Amygdala (tissue), 56 donors: Measurements from ENCODE around the gene LMBRD2.

ENCODE experiments used
- DNase-seq, 56 donors: peaks; one replicate each; lab custom pipeline; 2025; lab: John Stamatoyannopoulos, UW

The LMBRD2 gene

DNA sequence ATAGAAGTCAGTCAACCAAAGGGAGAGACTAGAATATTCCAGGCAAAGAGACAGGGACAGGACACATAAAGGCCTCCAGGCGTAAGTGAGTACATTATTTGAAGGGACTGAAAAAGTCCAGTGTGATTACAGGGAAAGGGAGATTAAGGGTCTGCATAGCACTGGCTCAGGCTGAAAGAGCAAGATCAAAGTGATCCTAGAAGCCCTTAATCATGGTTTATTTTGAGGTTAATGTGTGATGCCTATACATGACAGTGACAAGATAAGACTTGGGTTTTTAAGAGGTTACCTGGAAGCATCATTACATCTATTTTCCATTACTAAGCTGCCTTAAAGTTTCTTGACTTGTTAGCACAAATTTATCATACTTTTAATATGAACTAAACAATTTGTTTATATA lies 25.8 kb downstream of the LMBRD2 start:
- no peak for DNase-seq

GRCh38 chr5:36111238-36111637 lies 40.4 kb downstream of the LMBRD2 start:
- DNase-seq = no peak

DNA sequence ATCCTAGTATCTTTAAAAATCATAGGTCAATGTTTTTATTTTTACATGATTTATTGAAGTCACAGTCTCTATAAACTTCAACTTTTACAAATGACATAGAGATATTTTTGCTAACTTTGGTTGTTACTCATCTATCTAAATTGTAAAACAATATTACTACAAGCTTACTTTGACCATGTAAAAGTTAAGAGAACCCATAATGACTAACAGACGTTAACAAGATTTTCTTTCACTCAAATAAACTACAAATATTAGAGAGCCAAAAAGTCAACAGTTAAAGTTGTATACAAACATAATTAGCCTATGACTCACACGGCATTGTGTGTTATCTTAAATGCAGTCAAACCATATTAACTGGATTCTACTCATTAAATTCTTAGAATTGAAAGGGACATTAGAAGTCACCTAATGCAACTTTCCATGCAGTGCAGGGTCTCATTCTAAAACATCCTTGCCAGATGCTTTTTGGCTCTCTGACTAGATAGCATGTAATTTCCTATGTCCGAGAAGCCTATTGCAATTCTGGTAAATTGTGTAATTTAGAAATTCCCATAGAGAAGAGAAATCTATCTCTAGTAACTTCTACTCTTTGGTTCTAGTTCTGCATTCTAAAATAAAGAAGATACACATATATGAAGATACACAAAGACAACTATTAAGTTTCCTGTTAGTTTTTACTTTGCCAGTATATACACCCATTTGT lies 42.8 kb downstream of the LMBRD2 start:
- no peak for DNase-seq

- no peak for DNase-seq
These were observed 45.9 kb downstream of the LMBRD2 start for GRCh38 chr5:36105819-36106218.

DNA sequence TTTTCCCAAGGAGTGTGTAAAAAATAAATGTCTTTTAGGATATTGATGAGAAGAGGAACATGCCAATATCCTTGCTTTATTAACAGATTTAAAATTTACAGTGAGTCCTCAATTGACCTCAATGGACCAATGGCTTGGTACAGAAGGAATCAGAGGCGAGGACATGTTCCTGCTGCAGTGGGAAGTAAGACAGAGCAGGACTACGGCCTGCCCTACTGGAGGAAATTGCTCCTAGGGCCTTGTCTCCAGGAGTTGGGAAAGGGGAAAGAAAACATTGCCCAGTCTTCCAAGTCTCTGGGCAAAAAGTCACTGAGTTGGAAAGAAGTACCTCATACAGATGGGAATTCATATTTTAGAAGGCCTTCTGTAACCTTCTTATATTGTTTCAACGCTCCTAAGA lies 51.9 kb downstream of the LMBRD2 start:
- no peak for DNase-seq

DNA sequence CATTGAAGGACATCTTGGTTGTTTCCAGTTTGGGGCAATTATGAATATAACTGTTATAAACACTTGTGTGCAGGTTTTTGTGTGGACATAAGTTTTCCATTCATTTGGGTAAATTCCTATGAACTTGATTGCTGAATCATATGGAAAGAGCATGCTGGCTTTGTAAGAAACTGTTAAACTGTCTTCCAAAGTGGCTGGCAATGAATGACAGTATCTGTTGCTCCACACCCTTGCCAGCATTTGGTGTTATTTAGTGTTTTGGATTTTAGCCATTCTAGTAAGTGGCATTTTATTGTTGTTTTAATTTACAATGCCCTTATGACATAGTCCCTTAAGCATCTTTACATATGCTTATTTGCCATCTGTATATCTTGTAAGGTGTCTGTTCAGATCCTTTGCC lies 55.2 kb downstream of the LMBRD2 start:
- no peak for DNase-seq

DNA sequence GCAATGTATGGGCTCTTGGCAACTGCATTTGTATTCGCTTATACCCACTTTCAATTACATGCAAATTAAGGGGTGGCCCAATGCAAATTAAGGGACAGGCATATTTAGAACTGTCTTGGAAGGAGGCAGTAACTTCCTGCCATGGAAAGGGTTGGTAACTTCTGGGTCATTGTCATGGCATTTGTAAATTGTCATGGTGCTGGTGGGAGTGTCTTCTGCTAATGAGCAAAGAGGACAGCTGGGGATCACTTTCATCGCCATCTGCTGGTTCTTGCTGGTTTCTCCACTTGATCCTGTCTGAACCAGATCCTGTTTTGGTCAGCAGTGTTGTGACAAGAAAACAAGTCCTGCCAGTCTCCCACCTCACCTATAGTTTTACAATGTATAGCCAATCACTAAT lies 61.7 kb downstream of the LMBRD2 start:
- no peak for DNase-seq

DNA sequence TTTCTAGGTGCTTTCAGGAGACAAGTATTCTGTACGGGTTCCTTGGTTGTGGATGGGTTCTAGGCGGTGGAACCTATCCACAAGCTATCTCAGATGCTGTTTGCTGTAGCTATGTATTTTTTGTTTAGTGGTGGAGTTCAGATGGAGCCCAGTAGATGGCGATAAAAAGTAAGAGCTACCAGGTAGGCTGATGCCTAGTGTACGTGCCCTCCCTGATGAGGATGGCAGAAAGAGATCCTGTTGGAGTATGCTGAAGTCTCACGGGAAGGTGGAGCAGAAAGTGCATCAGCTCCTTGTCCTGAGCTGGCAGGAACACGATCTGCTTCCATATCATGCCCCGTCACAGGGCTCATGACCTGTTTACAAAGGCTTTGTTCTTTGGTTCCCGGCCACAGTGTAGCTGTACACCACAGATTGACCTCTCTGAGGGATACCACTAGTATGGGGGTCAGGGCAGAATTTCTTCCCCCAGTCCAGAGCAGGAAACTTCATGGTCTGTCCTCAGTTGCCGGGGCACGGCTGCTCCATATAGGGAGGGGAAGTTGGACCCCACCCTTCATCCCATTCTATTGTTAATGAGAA lies 72.4 kb downstream of the LMBRD2 start:
- peak in 7 of 56 donors; percentile 5 to 28 (median 15) for DNase-seq

DNA sequence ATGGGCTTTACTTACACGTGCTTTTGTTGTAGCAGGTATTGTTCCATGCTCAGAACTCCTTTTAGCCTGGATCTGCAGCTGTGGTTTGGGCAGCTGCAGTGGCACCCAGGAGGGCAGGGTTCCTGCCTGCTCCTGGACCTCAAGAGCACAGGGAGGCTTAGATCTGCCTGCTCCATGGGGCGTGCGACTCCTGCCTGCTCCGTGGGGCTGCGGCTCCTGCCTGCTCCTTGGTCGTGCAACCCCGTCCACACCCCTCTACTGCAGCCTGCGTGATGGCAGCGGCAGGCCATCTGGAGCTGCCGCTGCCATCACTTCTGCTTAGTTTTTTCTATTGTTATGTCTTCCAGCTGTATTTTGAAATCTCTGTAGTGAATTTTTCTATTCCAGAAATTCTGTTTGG lies 73.3 kb downstream of the LMBRD2 start:
- DNase-seq = no peak

DNA sequence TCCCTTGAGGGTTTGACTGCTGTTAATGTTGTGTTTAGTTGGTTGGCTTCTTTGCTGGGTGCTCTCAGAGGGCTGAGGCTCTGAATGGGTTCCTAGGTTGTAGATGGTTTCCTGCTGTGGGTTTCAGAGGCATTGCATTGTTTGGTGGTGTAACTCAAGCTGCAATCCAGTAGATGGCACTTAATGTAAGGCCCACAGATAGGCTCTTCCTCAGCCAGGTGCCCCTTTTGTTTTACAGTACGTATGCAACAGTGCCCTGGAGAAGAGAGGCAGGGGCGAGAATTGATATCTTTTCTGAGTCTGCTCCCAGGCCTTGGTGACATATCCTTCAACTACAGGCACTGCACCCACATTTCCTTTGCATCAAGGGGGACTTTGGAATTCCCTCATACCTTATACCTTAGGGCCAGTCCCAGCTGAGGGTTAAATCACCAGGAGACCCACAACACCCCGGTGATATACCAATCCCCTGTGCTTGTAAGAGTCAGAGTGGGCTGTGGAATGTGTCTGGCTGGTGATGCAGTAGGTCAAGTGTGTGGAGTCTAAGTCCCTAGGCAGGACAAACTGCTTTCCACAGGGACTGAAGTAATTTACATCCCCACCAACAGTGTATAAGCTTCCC lies 78.0 kb downstream of the LMBRD2 start:
- DNase-seq = no peak

DNA sequence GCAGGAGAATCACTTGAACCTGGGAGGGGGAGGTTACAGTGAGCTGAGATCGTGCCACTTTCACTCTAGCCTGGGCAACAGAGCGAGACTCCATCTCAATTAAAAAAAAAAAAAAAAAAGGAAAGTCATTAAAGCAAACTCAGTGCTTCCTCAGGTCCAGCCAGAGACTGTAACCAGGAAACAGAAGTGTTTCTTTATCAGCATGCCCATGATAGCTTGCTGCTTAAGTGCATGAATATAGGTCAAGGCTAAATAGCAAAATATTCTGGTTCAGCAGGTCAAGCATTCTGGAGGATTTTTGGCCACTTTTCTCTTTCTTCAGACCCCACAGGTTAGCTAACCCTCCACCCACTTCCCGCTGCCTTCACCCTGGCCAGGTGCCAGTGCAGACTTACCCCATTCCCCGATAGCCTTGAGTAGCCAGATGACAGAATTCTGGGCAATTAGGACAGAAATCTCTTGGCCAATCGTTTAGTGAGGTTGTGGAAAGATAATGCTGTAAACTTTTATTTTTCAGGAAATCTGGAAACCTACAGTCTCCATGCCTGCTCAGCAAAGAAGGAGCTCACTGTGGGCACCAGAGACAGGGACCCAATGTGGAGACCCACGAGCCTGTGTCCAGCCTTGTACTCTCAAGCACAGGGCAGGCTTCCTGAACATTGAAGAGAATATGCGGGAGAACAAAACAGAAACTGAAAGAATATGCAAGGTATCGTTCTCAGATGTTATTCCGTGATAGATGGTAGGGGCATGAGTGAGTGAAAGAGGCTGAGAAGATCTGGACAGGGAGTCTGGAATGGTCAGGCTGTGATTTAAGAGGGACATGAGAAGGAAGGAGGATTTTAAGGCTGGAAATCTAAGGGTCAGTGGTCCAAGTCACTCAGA lies 80.8 kb downstream of the LMBRD2 start:
- DNase-seq = no peak

DNA sequence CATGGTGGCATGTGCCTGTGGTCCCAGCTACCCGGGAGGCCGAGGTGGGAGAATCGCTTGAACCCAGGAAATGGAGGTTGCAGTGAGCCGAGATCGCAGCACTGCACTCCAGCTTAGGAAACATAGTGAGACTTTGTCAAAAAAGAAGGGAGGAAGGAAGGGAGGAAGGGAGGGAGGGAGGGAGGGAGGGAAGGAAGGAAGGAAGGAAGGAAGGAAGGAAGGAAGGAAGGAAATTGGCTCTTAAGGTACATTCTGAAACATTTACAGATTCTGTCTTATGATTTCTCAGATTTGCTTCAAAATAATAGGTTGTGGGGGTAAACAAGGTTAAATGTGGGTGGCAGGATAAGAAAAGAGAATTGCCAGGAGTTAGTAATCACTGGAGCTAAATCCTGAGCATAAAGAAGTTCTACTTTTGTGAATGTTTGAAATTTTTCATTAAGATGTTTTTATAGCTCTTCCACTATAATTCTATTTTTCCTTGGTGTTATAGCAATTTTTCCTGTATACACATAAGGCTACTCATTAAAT lies 82.9 kb downstream of the LMBRD2 start:
- no peak for DNase-seq

GRCh38 chr5:36066540-36067210 lies 85.0 kb downstream of the LMBRD2 start, which contains the start of gene UGT3A2:
Gene UGT3A2, minus strand, starts transcription at chr5:36066882. Its CDS starts 93 bp downstream, at chr5:36066789.
- DNase-seq = no peak

DNA sequence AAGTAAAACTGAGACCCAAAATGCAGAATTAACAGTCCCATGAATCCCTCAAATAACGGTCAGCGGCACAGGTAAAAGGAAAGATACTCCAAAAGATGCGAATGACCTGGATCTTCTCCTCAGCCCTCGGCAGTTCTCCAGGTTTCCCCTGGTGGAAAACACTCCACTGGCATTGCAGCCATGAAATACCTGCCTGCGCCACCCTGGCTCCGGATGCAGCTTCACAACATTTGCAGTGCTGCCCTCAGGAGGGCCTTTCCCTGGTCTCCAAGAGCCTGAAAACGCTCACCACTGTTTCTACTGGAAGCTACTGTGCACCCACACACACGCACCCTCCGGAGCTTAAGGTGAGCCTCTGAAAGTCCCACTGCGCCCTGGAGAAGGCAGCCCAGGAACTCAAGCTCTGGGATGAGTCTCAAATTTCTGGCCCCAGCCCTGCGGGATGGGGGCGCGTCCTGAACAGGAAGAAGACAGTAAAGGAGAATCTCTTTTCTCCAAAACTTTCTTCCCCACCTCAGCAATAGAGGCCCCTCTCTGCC lies 85.6 kb downstream of the LMBRD2 start:
- no peak for DNase-seq

- no peak for DNase-seq
These were observed 91.2 kb downstream of the LMBRD2 start for GRCh38 chr5:36060420-36060887.

DNA sequence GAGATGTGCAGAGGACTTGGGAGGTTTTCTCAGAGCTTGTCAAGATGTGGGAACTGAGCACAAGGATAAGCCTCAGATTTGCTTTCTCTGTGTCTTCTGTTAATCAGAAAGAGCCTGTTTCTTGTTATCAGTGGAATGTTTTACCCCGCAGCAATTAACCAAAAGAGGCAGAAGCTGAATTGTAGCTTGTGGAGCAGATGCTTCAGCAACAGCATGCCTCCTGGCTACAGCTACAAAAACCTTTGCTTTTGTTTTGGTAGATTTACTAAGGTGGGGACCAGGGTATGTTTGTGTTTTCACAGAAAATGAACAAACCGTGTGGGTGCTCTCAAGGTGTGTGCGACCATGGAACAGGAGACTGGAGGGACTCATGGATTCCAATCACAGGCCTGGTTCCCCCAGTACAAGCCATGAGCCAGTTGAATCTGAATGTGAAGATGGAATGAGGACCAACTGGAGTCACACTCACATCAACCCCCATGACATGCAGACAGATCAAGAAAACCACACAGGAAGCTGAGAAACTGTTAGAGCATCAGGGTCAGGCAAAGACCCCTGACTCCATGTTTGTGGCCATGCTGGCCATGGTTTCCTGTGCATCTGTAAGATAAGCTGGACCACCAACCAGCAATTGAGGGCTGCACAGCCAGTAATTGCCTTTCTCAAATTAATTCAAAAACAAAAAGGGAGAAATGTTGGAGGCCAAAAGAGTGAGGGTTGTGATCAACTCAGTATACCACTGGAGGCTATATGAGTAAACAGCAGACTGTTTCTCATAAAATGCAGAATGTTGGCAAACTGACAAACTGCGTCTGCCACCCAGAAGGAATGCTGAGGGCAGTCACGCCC lies 91.9 kb downstream of the LMBRD2 start:
- DNase-seq = no peak

DNA sequence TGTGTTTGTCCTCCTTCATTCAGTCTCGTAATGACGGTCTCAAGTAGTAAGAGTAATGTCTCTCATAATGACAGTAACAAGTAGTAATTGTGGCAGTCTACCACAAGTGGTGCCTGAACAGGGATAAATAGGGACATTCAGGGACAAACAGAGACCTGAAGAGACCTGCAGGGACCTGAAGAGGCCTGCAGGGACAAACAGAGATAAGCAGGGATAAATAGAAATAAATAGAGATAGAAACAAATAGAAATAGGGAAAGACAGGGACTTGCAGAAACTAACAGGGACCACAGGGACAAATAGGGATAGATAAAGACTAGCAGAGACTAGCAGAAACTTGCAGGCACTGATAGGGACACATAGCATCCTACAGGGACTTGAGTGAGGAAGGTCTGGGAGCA lies 92.9 kb downstream of the LMBRD2 start:
- DNase-seq = no peak

DNA sequence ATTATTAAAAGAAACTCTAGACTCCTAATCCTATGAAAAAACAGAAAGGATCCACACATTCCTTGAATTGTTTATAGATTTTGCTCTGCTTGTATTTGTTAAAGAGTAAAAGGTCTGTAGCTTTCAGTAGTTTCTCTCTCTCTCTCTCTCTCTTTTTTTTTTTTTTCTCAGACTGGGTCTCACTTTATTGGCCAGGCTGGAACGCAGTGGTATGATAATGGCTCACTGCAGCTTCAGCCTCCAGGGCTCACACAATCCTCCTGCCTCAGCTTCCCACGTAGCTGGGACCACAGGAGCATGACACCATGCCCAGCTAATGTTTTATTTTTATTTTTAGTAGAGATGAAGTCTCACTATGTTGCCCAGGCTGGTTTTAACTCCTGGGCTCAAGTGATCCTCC lies 94.3 kb downstream of the LMBRD2 start:
- DNase-seq = no peak

GRCh38 chr5:36056422-36056821 lies 95.3 kb downstream of the LMBRD2 start:
- DNase-seq = no peak
